ENCODE measurements around the gene BCS1L. TPM values are rescaled to one million over a fixed set of nuclear protein-coding genes. Genes with fewer than 3 reads are reported as not detected.

The BCS1L gene
- polyA plus RNA-seq, 1 of the 3 experiments (the other 2 are of a cell fraction): 47.5 TPM

DNA sequence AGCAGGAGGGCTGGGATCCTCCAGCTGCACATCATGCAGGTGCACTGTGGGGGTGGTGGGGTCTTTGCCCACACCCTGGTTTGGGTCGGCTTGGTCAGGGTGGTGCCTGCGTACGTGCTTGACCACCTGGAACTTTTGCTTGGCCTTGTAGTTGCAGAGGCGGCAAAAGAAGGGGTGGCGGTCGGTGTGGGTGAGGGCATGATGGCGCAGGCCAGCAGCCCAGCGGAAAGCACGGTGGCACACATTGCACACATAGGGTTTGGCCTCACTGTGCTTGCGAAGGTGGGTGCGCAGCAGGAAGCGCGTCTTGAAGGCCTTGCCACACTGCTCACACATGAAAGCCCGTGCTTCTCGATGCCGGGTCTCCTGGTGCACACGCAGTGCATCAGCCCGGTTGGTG is 21.1 kb upstream of the BCS1L start (continued):
- TF ChIP-seq SIN3A (IDR thresholded peaks at IDR 0.05; ENCODE audit: borderline replicate concordance, low read depth, low read length): no peak

DNA sequence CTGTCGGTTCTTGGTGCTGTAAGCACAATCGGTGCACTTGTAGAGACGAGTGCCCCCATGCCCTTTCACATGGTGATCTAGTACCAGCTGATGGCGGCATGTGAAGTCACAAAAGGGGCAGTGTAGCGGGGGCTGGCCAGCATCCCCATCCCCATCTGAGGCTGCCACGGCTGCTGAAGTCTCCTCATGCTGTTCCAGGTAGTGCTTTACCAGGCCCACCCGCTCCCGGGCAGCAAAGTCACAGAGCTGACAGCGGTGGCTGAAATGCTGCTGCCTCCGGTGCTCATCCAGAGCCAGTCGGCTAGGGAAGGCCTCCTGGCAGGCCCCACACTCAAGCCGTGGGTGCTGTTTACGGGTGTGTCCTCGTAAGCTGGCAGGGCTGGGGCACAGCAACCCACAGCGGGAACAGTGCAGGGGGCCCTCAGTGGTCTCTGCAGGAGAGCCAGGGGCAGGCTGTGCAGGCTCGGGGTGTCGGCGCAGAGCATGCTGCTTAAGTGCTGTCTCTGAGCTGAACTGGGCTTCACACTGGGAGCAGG is 17.3 kb upstream of the BCS1L start:
- Histone ChIP-seq H3K27ac (ENCODE audit: low read depth in 2 of 2, low read length in 1 of 2) (no peak overlapping the region), H3K4me2 (no peak overlapping the region), H3K4me3 (ENCODE audit: low read depth in 2 of 2, low read length in 1 of 2) (no peak overlapping the region), H3K27me3 (ENCODE audit: insufficient read depth) (no peaks in the 10 kb centered on the region), H3K36me3 (replicated peaks in 1 of 2; ENCODE audit: control insufficient read depth in 1 of 2, insufficient read depth in 2 of 2, low read length in 1 of 2) (peaks cover 32 to 78% of the 10 kb centered on the region in 2 experiments), H3K79me2 (ENCODE audit: insufficient read depth) (peaks cover 4% of the 10 kb centered on the region), H3F3A (replicated peaks; ENCODE audit: insufficient read depth) (peaks cover 6% of the 10 kb centered on the region), H3K4me1 (ENCODE audit: control insufficient read depth in 1 of 2, insufficient read depth in 2 of 2, low read depth in 1 of 2, low read length in 1 of 2) (no peaks in the 10 kb centered on the region), H4K20me1 (ENCODE audit: insufficient read depth) (no peaks in the 10 kb centered on the region), H3K9me3 (no peaks in the 10 kb centered on the region), H3K9me2 (no peaks in the 10 kb centered on the region), H2AFZ (ENCODE audit: low read depth) (no peak overlapping the region), H3K9ac (no peak overlapping the region)
- ChIA-PET CTCF (interaction anchor here (1.2 kb wide), 1 partner anchor 23 kb away, joined by 3 read pairs; no protein-coding TSS in a partner anchor), POLR2A (interaction anchor here (1.1 kb wide), 1 partner anchor 35 kb away, joined by 3 read pairs; the partner anchor contains the start of gene PLCD4)
- TF ChIP-seq RFX5 (IDR thresholded peaks at IDR 0.05; ENCODE audit: low read length) (no peak), FOSL2 (IDR thresholded peaks at IDR 0.05; ENCODE audit: borderline replicate concordance, low read depth) (no peak)
- TF ChIP-seq, protein P1, sequence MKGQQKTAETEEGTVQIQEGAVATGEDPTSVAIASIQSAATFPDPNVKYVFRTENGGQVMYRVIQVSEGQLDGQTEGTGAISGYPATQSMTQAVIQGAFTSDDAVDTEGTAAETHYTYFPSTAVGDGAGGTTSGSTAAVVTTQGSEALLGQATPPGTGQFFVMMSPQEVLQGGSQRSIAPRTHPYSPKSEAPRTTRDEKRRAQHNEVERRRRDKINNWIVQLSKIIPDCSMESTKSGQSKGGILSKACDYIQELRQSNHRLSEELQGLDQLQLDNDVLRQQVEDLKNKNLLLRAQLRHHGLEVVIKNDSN (IDR thresholded peaks at IDR 0.05; ENCODE audit: borderline replicate concordance, low read depth): no peak
- WGBS (ENCODE audit: low lambda C conversion rate): 95% methylated on average over 8 of the region's 18 CpGs
- DNase-seq: no peak

DNA sequence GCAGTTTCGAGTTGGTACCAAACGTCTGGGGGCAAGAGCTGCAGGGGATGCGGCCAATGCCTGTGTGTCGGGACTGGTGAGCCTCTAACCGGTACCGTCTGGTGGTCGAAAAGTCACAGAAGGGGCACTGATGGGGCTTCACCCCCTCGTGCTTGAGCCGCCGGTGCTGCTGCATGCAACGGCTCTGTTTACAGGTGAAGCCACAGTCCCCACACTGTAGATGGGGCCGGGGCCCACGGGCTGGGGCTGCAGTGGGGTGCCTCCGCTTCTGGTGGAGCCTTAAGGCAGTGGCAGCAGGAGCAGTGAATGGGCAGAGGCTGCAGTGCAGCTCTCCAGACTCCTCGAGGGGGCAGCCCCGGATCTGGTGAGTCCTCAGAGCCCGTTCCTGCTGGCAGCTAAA is 16.7 kb upstream of the BCS1L start:
- H3K27me3 ChIP-seq (ENCODE audit: insufficient read depth): no peaks in the 10 kb centered on the region
- CTCF ChIA-PET: no interaction called here
- no peak for DNase-seq
- no peaks in the 10 kb centered on the region for H3K4me1 ChIP-seq (ENCODE audit: control insufficient read depth in 1 of 2, insufficient read depth in 2 of 2, low read depth in 1 of 2, low read length in 1 of 2)
- no peak overlapping the region for H2AFZ ChIP-seq (ENCODE audit: low read depth)
- H3K4me2 ChIP-seq: no peak overlapping the region
- TF ChIP-seq, protein P2, sequence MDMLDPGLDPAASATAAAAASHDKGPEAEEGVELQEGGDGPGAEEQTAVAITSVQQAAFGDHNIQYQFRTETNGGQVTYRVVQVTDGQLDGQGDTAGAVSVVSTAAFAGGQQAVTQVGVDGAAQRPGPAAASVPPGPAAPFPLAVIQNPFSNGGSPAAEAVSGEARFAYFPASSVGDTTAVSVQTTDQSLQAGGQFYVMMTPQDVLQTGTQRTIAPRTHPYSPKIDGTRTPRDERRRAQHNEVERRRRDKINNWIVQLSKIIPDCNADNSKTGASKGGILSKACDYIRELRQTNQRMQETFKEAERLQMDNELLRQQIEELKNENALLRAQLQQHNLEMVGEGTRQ (IDR thresholded peaks at IDR 0.05; ENCODE audit: borderline replicate concordance, low read depth, low read length): no peak
- TF ChIP-seq GATA2 (CRISPR knock-in tag; IDR thresholded peaks at IDR 0.05): no peak
- TF ChIP-seq ELF1 (IDR thresholded peaks at IDR 0.05): no peak
- no peak for TF ChIP-seq NFIC (IDR thresholded peaks at IDR 0.05; ENCODE audit: borderline replicate concordance)
- TF ChIP-seq, protein P3, sequence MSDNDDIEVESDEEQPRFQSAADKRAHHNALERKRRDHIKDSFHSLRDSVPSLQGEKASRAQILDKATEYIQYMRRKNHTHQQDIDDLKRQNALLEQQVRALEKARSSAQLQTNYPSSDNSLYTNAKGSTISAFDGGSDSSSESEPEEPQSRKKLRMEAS (IDR thresholded peaks at IDR 0.05; ENCODE audit: low read depth): no peak
- no peak for TF ChIP-seq EZH2phosphoT487 (IDR thresholded peaks at IDR 0.05; ENCODE audit: borderline replicate concordance, low read depth)
- no peak for TF ChIP-seq FOXM1 (IDR thresholded peaks at IDR 0.05; ENCODE audit: low read depth)
- no peak for TF ChIP-seq POLR2AphosphoS5 (IDR thresholded peaks at IDR 0.05; ENCODE audit: low read depth, low read length)
- no peak for TF ChIP-seq GABPA (IDR thresholded peaks at IDR 0.05; ENCODE audit: low read depth)
- TF ChIP-seq, protein P4, sequence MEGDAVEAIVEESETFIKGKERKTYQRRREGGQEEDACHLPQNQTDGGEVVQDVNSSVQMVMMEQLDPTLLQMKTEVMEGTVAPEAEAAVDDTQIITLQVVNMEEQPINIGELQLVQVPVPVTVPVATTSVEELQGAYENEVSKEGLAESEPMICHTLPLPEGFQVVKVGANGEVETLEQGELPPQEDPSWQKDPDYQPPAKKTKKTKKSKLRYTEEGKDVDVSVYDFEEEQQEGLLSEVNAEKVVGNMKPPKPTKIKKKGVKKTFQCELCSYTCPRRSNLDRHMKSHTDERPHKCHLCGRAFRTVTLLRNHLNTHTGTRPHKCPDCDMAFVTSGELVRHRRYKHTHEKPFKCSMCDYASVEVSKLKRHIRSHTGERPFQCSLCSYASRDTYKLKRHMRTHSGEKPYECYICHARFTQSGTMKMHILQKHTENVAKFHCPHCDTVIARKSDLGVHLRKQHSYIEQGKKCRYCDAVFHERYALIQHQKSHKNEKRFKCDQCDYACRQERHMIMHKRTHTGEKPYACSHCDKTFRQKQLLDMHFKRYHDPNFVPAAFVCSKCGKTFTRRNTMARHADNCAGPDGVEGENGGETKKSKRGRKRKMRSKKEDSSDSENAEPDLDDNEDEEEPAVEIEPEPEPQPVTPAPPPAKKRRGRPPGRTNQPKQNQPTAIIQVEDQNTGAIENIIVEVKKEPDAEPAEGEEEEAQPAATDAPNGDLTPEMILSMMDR (IDR thresholded peaks at IDR 0.05): no peak
- no peak for TF ChIP-seq EP300 (IDR thresholded peaks at IDR 0.05; ENCODE audit: borderline replicate concordance in 1 of 2, low read depth in 1 of 2, low read length in 1 of 2)
- no peak for TF ChIP-seq CHD2 (IDR thresholded peaks at IDR 0.05; ENCODE audit: low read length, partially characterized antibody)
- no peak for TF ChIP-seq SIN3A (IDR thresholded peaks at IDR 0.05; ENCODE audit: borderline replicate concordance, low read depth, low read length)
- TF ChIP-seq RCOR1 (IDR thresholded peaks at IDR 0.05; ENCODE audit: low read length): no peak
- no peak for TF ChIP-seq SMC3 (IDR thresholded peaks at IDR 0.05; ENCODE audit: low read depth, low read length)
- TF ChIP-seq, protein P1 (IDR thresholded peaks at IDR 0.05; ENCODE audit: borderline replicate concordance, low read depth): no peak
- no peak for TF ChIP-seq RFX5 (IDR thresholded peaks at IDR 0.05; ENCODE audit: low read length)
- TF ChIP-seq FOSL2 (IDR thresholded peaks at IDR 0.05; ENCODE audit: borderline replicate concordance, low read depth): no peak
- H3K79me2 ChIP-seq (ENCODE audit: insufficient read depth): peaks cover 4% of the 10 kb centered on the region
- H3F3A ChIP-seq (replicated peaks; ENCODE audit: insufficient read depth): peaks cover 3% of the 10 kb centered on the region
- no peak overlapping the region for H3K4me3 ChIP-seq (ENCODE audit: low read depth in 2 of 2, low read length in 1 of 2)
- no peak overlapping the region for H3K9ac ChIP-seq
- no peaks in the 10 kb centered on the region for H3K9me3 ChIP-seq
- H3K9me2 ChIP-seq: no peaks in the 10 kb centered on the region
- POLR2A ChIA-PET: interaction anchor here (1.1 kb wide), 1 partner anchor 36 kb away, joined by 3 read pairs; the partner anchor contains the start of gene PLCD4
- 92% methylated on average over 14 of the region's 17 CpGs for WGBS (ENCODE audit: low lambda C conversion rate)
- peaks cover 30 to 78% of the 10 kb centered on the region in 2 experiments for H3K36me3 ChIP-seq (replicated peaks in 1 of 2; ENCODE audit: control insufficient read depth in 1 of 2, insufficient read depth in 2 of 2, low read length in 1 of 2)
- H3K27ac ChIP-seq (ENCODE audit: low read depth in 2 of 2, low read length in 1 of 2): no peak overlapping the region
- H4K20me1 ChIP-seq (ENCODE audit: insufficient read depth): no peaks in the 10 kb centered on the region
